KMS-11 (cell line): Measurements from ENCODE around the gene KRT40.

Experiments
- H2AFZ ChIP-seq: fragments of 200-600 bp; sonication (generic); 2 replicates; pipeline ENCODE4 v1.6.1; 2016; ENCODE audit warnings: antibody characterized with exemption, mixed run types, low read depth
- H3K27ac ChIP-seq: fragments of 200-600 bp; sonication (generic); 2 replicates; pipeline ENCODE4 v1.6.1; 2016; ENCODE audit warnings: mild to moderate bottlenecking, mixed run types
- H3K27me3 ChIP-seq: fragments of 200-600 bp; sonication (generic); 2 replicates; pipeline ENCODE4 v1.6.1; 2017; ENCODE audit warnings: mild to moderate bottlenecking, low read depth, mixed run types, moderate library complexity; ENCODE audit not compliant: insufficient read depth
- H3K36me3 ChIP-seq: fragments of 200-600 bp; sonication (generic); 2 replicates; pipeline ENCODE4 v1.6.1; 2017; ENCODE audit warnings: mild to moderate bottlenecking, mixed run types; ENCODE audit not compliant: insufficient read depth
- H3K4me1 ChIP-seq: fragments of 200-600 bp; sonication (generic); 2 replicates; pipeline ENCODE4 v1.6.1; 2016; ENCODE audit warnings: mild to moderate bottlenecking, low read depth, mixed run types; ENCODE audit not compliant: poor library complexity, severe bottlenecking
- H3K4me2 ChIP-seq: fragments of 200-600 bp; sonication (generic); 2 replicates; pipeline ENCODE4 v1.7.0; 2016; ENCODE audit warnings: mild to moderate bottlenecking, mixed run types
- H3K4me3 ChIP-seq: fragments of 200-600 bp; sonication (generic); IDR thresholded peaks from 2 replicates; pipeline ENCODE4 v1.6.1; 2017; ENCODE audit warnings: low read depth, low read length, mixed read lengths; ENCODE audit not compliant: insufficient read depth
- H3K79me2 ChIP-seq: fragments of 200-600 bp; sonication (generic); 2 replicates; pipeline ENCODE4 v1.6.1; 2016; ENCODE audit warnings: low read depth, mixed run types; ENCODE audit not compliant: insufficient read depth
- H3K9ac ChIP-seq: fragments of 200-600 bp; sonication (generic); 2 replicates; pipeline ENCODE4 v1.6.1; 2016; ENCODE audit warnings: mild to moderate bottlenecking, mixed run types
- H4K20me1 ChIP-seq: fragments of 200-600 bp; sonication (generic); 2 replicates; pipeline ENCODE4 v1.6.1; 2016; ENCODE audit warnings: mild to moderate bottlenecking, mixed run types; ENCODE audit not compliant: insufficient read depth
- CTCF ChIP-seq: fragments of 200-600 bp; sonication (generic); conservative IDR thresholded peaks from 2 replicates; pipeline ENCODE4 v1.6.1; 2017; ENCODE audit warnings: low read depth, mild to moderate bottlenecking, antibody characterized with exemption, low read length, moderate library complexity, mixed read lengths

The KRT40 gene

GRCh38 chr17:40996829-40997228, 12.7 kb upstream of the KRT40 start:
- no peak overlapping the region for H3K4me2 ChIP-seq
- no peak for TF ChIP-seq CTCF
- no peaks in the 10 kb centered on the region for H3K36me3 ChIP-seq
- H3K27me3 ChIP-seq: no peaks in the 10 kb centered on the region
- H3K27ac ChIP-seq: no peak overlapping the region
- H4K20me1 ChIP-seq: no peaks in the 10 kb centered on the region
- H3K4me3 ChIP-seq: no peak overlapping the region
- no peaks in the 10 kb centered on the region for H3K4me1 ChIP-seq
- H3K79me2 ChIP-seq: no peaks in the 10 kb centered on the region
- H3K9ac ChIP-seq: no peak overlapping the region
- H2AFZ ChIP-seq: no peak overlapping the region

GRCh38 chr17:40995116-40995515, 11.0 kb upstream of the KRT40 start:
- TF ChIP-seq CTCF: no peak
- no peaks in the 10 kb centered on the region for H3K27me3 ChIP-seq

GRCh38 chr17:40993839-40994238, 9.7 kb upstream of the KRT40 start, which contains the start of gene KRTAP3-3:
TSS of gene KRTAP3-3 (minus strand) at chr17:40994164. CDS start at chr17:40994097, 67 bp downstream.
- Histone ChIP-seq H3K4me3 (no peak within 1 kb of the TSS), H3K27ac (no peak within 1 kb of the TSS), H4K20me1 (no peaks in the 10 kb centered on the region), H3K27me3 (no peaks in the 10 kb centered on the region), H2AFZ (no peak within 1 kb of the TSS), H3K36me3 (no peaks in the 10 kb centered on the region), H3K4me2 (no peak within 1 kb of the TSS), H3K9ac (no peak within 1 kb of the TSS), H3K4me1 (no peaks in the 10 kb centered on the region), H3K79me2 (no peaks in the 10 kb centered on the region)
- no peak for TF ChIP-seq CTCF

More at GRCh38 chr17:40995116-40995515, 11.0 kb upstream of the KRT40 start:
- Histone ChIP-seq H4K20me1 (no peaks in the 10 kb centered on the region), H3K36me3 (no peaks in the 10 kb centered on the region), H3K4me3 (no peak overlapping the region), H3K27ac (no peak overlapping the region), H3K79me2 (no peaks in the 10 kb centered on the region), H3K4me2 (no peak overlapping the region), H3K4me1 (no peaks in the 10 kb centered on the region), H2AFZ (no peak overlapping the region), H3K9ac (no peak overlapping the region)

GRCh38 chr17:40993084-40993483, 9.0 kb upstream of the KRT40 start:
- no peaks in the 10 kb centered on the region for H3K36me3 ChIP-seq
- H3K9ac ChIP-seq: no peak overlapping the region
- H2AFZ ChIP-seq: no peak overlapping the region
- H3K4me2 ChIP-seq: no peak overlapping the region
- no peak overlapping the region for H3K4me3 ChIP-seq
- H4K20me1 ChIP-seq: no peaks in the 10 kb centered on the region
- TF ChIP-seq CTCF: no peak
- no peak overlapping the region for H3K27ac ChIP-seq
- no peaks in the 10 kb centered on the region for H3K4me1 ChIP-seq
- H3K27me3 ChIP-seq: no peaks in the 10 kb centered on the region
- H3K79me2 ChIP-seq: no peaks in the 10 kb centered on the region
